Adrenal gland (tissue), 12 donors: ENCODE measurements around the gene COL15A1. TPM values are rescaled to one million over a fixed set of nuclear protein-coding genes. Genes with fewer than 3 reads are reported as not detected.

Experiments
- DNase-seq, 7 donors: peaks; one replicate each; pipeline ENCODE4 v3.0.0-alpha.2; 2019 to 2020
- H3K27ac ChIP-seq, 5 donors: fragments of 200-600 bp; sonication (generic) in 4 of 5; 1 replicate in 3 of 5; 2 replicates in 2 of 5; pipeline versions ENCODE4 v1.5.1 to v1.8.0; 2016 to 2020; ENCODE audit warnings: mild to moderate bottlenecking in 1 of 5
- H3K27me3 ChIP-seq: fragments of 200-600 bp; 2 replicates; pipeline ENCODE4 v1.8.0; 2021
- H3K36me3 ChIP-seq, 2 donors: fragments of 200-600 bp; replicated peaks in 1 of 2; 1 replicate in 1 of 2; 2 replicates in 1 of 2; pipeline versions ENCODE4 v1.5.1 to v1.8.0; 2018 to 2022
- H3K4me1 ChIP-seq, 2 donors: fragments of 200-600 bp; replicated peaks in 1 of 2; 1 replicate in 1 of 2; 2 replicates in 1 of 2; pipeline versions ENCODE4 v1.5.1 to v1.8.0; 2018 to 2021
- H3K4me3 ChIP-seq, 4 donors: fragments of 200-600 bp; sonication (generic) in 3 of 4; one replicate each; pipeline ENCODE4 v1.5.1; 2016 to 2018
- H3K9me3 ChIP-seq, 3 donors: fragments of 200-600 bp; sonication (generic) in 1 of 3; replicated peaks in 1 of 3; 1 replicate in 2 of 3; 2 replicates in 1 of 3; pipeline versions ENCODE4 v1.5.1 to v1.8.0; 2016 to 2021
- CTCF ChIP-seq, 6 experiments: fragments of 450-650 bp in 4 of 6; fragments of 200-600 bp in 2 of 6; sonication (generic) in 1 of 6; IDR thresholded peaks; 1 replicate in 5 of 6; 2 replicates in 1 of 6; pipeline versions ENCODE4 v1.5.1 to v1.8.0; 2016 to 2021; ENCODE audit warnings: antibody characterized with exemption in 6 of 6, mild to moderate bottlenecking in 2 of 6, moderate library complexity in 1 of 6
- POLR2A ChIP-seq, 2 donors: fragments of 450-650 bp; IDR thresholded peaks; one replicate each; pipeline ENCODE4 v1.6.1; 2017; ENCODE audit warnings: antibody characterized with exemption in 2 of 2, mild to moderate bottlenecking in 2 of 2, moderate library complexity in 1 of 2
- WGBS, 4 donors: extraction: QIAGEN DNeasy Blood & Tissue Kit in 2 of 4; methylation state at CpG; one replicate each; pipeline versions ENCODE4 v1.1.5 to v1.1.7; 2013 to 2017; 5-methylcytosine and 5-hydroxymethylcytosine counted together
- intact Hi-C, 2 donors: fragments of 100-400 bp; cut with DNase I; formaldehyde crosslinking; loops; one replicate each; pipeline versions ENCODE4 v1.14.1 to v1.15.0; 2022 to 2023
- polyA plus RNA-seq, 3 donors: library from polyadenylated mRNA; stranded (reverse); fragments of 200-250 nt in 2 of 3; fragments of 350-450 nt in 1 of 3; fragmentation: Illumina TruSeq in 1 of 3; extraction: RNeasy Lipid Tissue Mini Kit (QIAGEN cat#74804) in 1 of 3; gene quantifications; one replicate each; pipeline ENCODE4 v1.2.3, GENCODE V29; 2013 to 2014
- total RNA-seq, 9 donors: library from RNA; depleted of rRNA in 4 of 9; stranded (reverse); fragments of >200 nt in 4 of 9; fragments of 120-200 nt in 1 of 9; fragmentation: NEBNext Ultra II Directional in 1 of 9; extraction: Animal tissue kit (Norgen Biotek cat#: 25700) in 1 of 9; gene quantifications; one replicate each; pipeline versions ENCODE4 v1.1.0 to v1.2.4, GENCODE V29; 2013 to 2023
- donor health status: healthy with polysubstance abuse.
- donor health status: Bipolar disorder and iron deficiency.
- donor health status: DM: yes; HTN: yes; CAD: no.
- donor health status: DM: no; HTN: no; CAD: no.
- donor health status: DM: no; HTN: no; CAD: no.
- donor health status: DM: yes; HTN: yes; CAD: no.

COL15A1 gene
- total and polyA plus RNA-seq, 12 donors, result 34.8 to 320 (median 101) TPM

- H3K9me3 ChIP-seq, result no peaks in the 10 kb centered on the region
- 95 to 97% (median 97%) methylated on average over 7 of the region's 7 CpGs for WGBS, 4 donors
- H3K4me3 ChIP-seq, result no peak overlapping the region
- H3K36me3 ChIP-seq, result no peaks in the 10 kb centered on the region
- intact Hi-C loops, result no loop called here
- no peak for DNase-seq
- H3K27me3 ChIP-seq, result no peaks in the 10 kb centered on the region
- peaks cover 23 to 31% of the 10 kb centered on the region in 2 donors for H3K4me1 ChIP-seq
- TF ChIP-seq POLR2A (IDR thresholded peaks at IDR 0.05) (no peak), CTCF (IDR thresholded peaks at IDR 0.05) (no peak)
- no peak overlapping the region for H3K27ac ChIP-seq
Measured at GRCh38 chr9:98913705-98914104, 30.0 kb upstream of the COL15A1 start.

GRCh38 chr9:98915599-98915998, 28.1 kb upstream of the COL15A1 start:
- Histone ChIP-seq H3K4me3 (no peak overlapping the region), H3K4me1 (peaks cover 23 to 29% of the 10 kb centered on the region in 2 donors), H3K36me3 (no peaks in the 10 kb centered on the region), H3K27ac (peak overlapping the region in 1 of 5 donors; percentile 8), H3K9me3 (no peaks in the 10 kb centered on the region), H3K27me3 (no peaks in the 10 kb centered on the region)
- no peak for DNase-seq
- 95 to 98% (median 96%) methylated on average over 3 of the region's 3 CpGs for WGBS, 4 donors
- TF ChIP-seq CTCF (IDR thresholded peaks at IDR 0.05) (no peak), POLR2A (IDR thresholded peaks at IDR 0.05) (no peak)
- intact Hi-C loops, result no loop called here

GRCh38 chr9:98916660-98917059, 27.0 kb upstream of the COL15A1 start:
- TF ChIP-seq CTCF (IDR thresholded peaks at IDR 0.05) (no peak), POLR2A (IDR thresholded peaks at IDR 0.05) (no peak)
- no peaks in the 10 kb centered on the region for H3K36me3 ChIP-seq
- intact Hi-C loops, result no loop called here
- peaks cover 23 to 29% of the 10 kb centered on the region in 2 donors for H3K4me1 ChIP-seq
- H3K27me3 ChIP-seq, result no peaks in the 10 kb centered on the region
- WGBS, 4 donors, result 12 to 25% (median 25%) methylated on average over 6 to 9 of the region's 9 CpGs
- no peak overlapping the region for H3K4me3 ChIP-seq
- peak overlapping the region in 4 of 5 donors; percentile 52 to 89 (median 66) for H3K27ac ChIP-seq
- peak; percentile 48 to 80 (median 71) for DNase-seq
- H3K9me3 ChIP-seq, result no peaks in the 10 kb centered on the region

- intact Hi-C loops, result no loop called here
- 33 to 48% (median 43%) methylated on average over 4 to 5 of the region's 5 CpGs for WGBS, 4 donors
- TF ChIP-seq CTCF (IDR thresholded peaks at IDR 0.05) (peak in 2 of 6 experiments; percentile 4 to 13), POLR2A (IDR thresholded peaks at IDR 0.05) (no peak)
- H3K4me3 ChIP-seq, result no peak overlapping the region
- H3K36me3 ChIP-seq, result no peaks in the 10 kb centered on the region
- H3K27me3 ChIP-seq, result no peaks in the 10 kb centered on the region
- H3K9me3 ChIP-seq, result no peaks in the 10 kb centered on the region
- peaks cover 23 to 34% of the 10 kb centered on the region in 2 donors for H3K4me1 ChIP-seq
- H3K27ac ChIP-seq, result peak overlapping the region in 4 of 5 donors; percentile 52 to 89 (median 66)
- DNase-seq, result peak in 5 of 7 donors; percentile 39 to 65 (median 62)
Measured at GRCh38 chr9:98917746-98918487, 25.8 kb upstream of the COL15A1 start.
